ENCODE measurements around the gene SERPINA9.

Gene SERPINA9

GRCh38 chr14:94464290-94464689 is 11.7 kb downstream of the SERPINA9 start:
- no peak for DNase-seq (ENCODE audit: low read depth in 2 of 2, low spot score in 1 of 2)

DNA sequence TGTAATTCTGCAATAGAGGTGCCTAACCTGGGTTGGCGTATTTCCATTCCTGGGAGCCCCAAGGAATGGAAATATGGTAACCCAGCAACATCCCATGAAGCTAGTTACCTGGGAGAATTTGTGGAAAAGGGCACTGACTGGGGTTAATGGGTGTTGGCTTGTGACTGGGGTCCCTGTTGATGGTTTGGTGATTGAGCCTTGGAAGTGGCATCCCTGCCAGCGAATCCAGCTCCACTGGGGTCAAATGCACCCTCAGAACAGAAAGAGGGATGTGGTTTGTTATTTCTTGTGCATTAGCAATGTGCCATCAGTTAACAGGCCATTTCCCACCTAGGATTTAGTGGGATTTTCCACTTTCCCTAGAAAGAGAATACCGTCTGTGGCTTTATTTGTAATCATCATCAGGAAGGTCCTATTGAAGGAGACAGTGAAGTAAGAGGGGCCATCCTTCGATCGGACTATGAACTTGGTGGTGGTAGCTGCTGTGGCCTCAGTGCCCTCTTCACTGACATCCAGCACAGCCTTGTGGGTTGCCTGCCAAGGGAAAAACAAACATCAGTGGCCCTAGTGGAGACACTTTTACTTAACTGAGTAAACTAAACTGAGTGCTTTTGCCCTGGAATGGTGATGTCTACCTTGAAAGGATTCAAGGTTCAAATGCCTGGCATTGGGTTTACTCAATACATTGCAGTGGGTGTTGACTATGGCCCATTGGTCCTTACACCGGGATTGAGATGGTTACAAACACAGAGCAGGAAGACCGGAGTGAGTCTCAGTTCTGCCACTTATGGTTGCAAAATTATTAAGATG is 13.0 kb downstream of the SERPINA9 start:
- no peak for DNase-seq (ENCODE audit: low read depth in 2 of 2, low spot score in 1 of 2)

GRCh38 chr14:94462219-94462551 is 13.8 kb downstream of the SERPINA9 start:
- no peak for DNase-seq (ENCODE audit: low read depth in 2 of 2, low spot score in 1 of 2)

GRCh38 chr14:94461526-94462218 is 14.3 kb downstream of the SERPINA9 start:
- no peak for DNase-seq (ENCODE audit: low read depth in 2 of 2, low spot score in 1 of 2)

- no peak for DNase-seq (ENCODE audit: low read depth in 2 of 2, low spot score in 1 of 2)
These were observed 15.2 kb downstream of the SERPINA9 start for GRCh38 chr14:94460631-94461416.

DNA sequence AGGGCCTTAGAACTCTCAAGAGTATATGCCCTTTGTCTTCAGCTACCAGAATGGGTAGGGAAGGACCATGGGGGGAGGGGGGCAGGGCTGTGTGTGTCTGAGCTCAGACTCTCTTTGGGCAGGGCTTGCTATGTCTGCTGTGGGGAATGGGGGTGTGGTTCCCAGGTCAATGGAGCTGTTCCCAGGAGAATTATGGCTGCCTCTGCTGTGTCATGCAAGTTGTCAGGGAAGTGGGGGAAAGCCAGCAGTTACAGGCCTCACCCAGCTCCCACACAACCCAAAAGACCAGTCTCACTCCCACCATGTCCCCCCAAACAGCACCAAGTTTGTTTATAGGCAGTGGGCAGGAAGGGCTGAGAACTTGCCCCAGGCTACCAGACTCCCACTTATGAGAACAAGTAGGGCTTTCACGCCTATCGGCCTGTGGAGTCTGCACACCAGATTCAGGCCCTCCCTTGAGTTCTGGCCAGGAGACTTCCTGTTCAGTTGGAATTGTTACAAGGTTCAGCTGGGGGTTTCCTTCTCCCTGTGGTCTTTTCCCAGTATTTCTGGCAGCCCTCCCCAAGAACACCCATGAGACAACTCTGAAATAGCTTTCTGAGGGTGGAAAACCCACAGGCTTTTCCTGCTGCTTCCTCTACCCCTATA is 17.3 kb downstream of the SERPINA9 start:
- no peak for DNase-seq (ENCODE audit: low read depth in 2 of 2, low spot score in 1 of 2)

GRCh38 chr14:94458096-94458495 is 17.9 kb downstream of the SERPINA9 start:
- DNase-seq (ENCODE audit: low read depth in 2 of 2, low spot score in 1 of 2), result no peak

DNA sequence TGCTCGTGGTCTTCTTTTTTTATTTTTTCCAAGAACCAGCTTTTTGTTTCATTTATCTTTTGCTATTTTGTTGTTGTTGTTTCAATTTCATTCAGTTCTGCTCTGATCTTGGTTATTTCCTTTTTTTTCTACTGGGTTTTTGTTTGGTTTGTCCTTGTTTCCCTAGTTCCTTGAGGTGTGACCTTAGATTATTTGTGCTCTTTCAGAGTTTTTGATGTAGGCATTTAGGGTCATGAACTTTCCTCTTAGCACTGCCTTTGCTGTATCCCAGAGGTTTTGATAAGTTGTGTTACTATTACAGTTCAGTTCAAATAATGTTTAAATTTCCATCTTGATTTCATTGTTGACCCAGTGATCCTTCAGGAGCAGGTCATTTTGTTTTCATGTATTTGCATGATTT is 20.1 kb downstream of the SERPINA9 start:
- DNase-seq (ENCODE audit: low read depth in 2 of 2, low spot score in 1 of 2), result no peak

DNA sequence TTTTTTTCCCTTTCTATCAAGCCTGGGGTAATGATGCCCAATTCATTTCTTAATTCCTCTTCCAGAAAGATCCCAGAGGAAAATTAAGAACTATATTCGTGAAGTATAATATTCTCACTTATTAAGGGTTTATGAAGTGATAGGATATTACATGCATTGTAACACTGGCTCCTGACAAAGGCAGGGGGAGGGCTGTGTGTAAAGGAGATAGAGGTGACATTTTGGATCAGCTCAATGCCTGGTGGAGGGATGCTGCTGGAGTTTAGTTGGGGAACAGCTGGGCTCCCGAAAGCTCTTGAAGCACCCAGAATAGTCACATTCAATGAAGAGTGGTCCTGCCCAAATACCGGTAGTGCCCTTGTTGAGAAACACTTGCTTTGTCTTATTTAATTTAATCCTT is 24.2 kb downstream of the SERPINA9 start:
- no peak for DNase-seq (ENCODE audit: low read depth in 2 of 2, low spot score in 1 of 2)

- DNase-seq (ENCODE audit: low read depth in 2 of 2, low spot score in 1 of 2), result no peak
These were observed 24.8 kb downstream of the SERPINA9 start for GRCh38 chr14:94451091-94451771.

- DNase-seq (ENCODE audit: low read depth in 2 of 2, low spot score in 1 of 2), result no peak
These were observed 25.3 kb downstream of the SERPINA9 start for GRCh38 chr14:94450722-94451090.

GRCh38 chr14:94449930-94450329 is 26.1 kb downstream of the SERPINA9 start:
- DNase-seq (ENCODE audit: low read depth in 2 of 2, low spot score in 1 of 2), result no peak

GRCh38 chr14:94448071-94448808 is 27.8 kb downstream of the SERPINA9 start:
- DNase-seq (ENCODE audit: low read depth in 2 of 2, low spot score in 1 of 2), result no peak

DNA sequence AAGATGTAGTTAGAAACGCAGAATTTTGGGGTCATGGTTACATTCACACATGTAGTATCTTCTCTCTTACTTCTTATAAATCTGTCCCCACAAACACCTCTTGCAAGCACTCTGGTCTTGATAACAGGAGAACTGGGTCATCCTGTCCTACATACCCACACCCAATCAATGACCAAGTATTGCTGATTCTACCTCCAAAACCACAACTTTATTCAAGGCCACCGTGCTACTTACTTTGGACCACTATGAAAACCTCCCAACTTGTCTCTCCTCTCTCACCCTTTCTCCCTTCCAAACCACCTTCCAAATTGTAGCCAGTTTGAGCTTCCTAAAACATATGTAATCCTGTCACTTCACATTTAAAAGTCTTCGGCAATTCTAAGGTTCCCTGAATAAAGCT is 28.8 kb downstream of the SERPINA9 start:
- DNase-seq (ENCODE audit: low read depth in 2 of 2, low spot score in 1 of 2), result no peak

GRCh38 chr14:94446126-94446525 is 29.9 kb downstream of the SERPINA9 start:
- no peak for DNase-seq (ENCODE audit: low read depth in 2 of 2, low spot score in 1 of 2)

DNA sequence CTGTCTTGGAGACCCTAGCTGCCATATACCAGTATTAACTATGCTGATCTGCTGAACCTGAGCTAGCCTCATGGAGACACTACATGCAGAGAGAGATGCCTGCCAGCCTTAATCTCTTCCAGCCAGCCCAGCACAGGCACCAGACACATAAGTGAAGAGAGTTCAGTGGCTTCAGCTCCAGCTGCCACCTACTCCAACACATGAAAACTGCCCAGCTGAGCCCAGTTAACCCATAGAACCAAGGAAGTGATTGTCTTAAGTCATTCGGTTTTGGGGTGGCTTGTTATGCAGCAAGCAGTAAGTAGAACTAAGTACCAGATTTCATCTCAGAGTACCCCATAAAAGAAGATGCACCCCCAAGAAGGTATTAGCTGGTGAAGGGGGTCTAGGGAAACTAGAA is 31.0 kb downstream of the SERPINA9 start:
- DNase-seq (ENCODE audit: low read depth in 2 of 2, low spot score in 1 of 2), result no peak

DNA sequence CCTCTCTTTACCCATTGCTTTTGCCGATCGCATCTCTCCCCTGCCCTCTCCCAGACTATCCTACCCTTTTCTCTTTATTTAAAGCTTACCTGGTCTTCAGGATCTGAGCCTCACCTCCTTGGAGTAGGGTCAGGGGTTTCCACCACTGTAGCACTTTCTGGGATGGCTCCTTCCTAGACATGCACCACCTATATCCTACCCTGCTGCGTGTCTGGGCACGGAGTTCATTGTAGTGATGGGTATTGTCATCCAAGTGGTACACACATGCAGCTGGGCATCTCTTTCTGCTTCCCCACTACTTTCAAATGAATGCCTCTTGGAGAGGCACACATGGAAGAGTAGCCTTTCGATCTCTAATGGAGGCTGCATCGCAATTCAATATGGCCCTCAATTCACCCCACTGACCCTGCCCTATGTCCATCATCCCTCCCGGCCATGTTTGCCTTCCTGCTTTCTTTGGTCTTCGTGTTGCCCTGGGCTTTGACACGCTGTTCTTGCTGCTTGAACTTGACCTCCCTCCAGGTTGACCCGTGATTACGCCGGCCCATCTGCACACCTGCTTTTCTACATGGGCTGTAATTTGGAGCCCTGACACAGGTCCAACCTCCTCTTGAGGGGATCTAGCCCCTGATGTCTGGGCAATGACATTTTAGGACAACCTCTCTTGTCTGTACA is 34.3 kb downstream of the SERPINA9 start:
- DNase-seq (ENCODE audit: low read depth in 2 of 2, low spot score in 1 of 2), result no peak

DNA sequence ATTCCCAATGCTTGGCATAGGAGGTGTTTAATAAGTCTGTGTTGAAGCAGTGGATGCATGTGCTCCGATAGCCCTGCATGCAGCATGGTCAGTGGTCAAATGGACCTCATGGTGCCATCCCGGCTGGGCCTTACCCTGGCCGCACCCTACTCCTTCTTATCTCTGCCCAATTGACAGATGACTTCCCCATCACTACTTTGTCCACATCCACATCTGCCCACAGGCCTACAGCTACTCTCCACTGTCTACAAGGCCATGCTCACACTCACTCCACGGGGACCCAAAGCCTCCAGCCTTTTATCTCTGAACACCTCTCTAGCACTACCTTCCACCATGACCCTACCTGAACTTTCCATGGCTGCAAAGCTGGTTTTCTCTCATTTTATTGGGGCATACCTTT is 34.9 kb downstream of the SERPINA9 start:
- no peak for DNase-seq (ENCODE audit: low read depth in 2 of 2, low spot score in 1 of 2)

GRCh38 chr14:94439453-94440057 is 36.4 kb downstream of the SERPINA9 start:
- no peak for DNase-seq (ENCODE audit: low read depth in 2 of 2, low spot score in 1 of 2)
